GM19467 (cell line): ENCODE measurements around the gene LDOC1.
"Not testable (repeated sequence)": the region's sequence is repeated elsewhere in the genome, so short reads cannot be mapped to it uniquely, and the experiment has no call there.

Experiments used
- ATAC-seq: cut with Tn5 transposase; IDR thresholded peaks from one replicate; pipeline ENCODE4 v1.9.1; 2021; ENCODE audit warnings: mild to moderate bottlenecking, moderate library complexity; ENCODE audit not compliant: unreplicated experiment

The LDOC1 gene

DNA sequence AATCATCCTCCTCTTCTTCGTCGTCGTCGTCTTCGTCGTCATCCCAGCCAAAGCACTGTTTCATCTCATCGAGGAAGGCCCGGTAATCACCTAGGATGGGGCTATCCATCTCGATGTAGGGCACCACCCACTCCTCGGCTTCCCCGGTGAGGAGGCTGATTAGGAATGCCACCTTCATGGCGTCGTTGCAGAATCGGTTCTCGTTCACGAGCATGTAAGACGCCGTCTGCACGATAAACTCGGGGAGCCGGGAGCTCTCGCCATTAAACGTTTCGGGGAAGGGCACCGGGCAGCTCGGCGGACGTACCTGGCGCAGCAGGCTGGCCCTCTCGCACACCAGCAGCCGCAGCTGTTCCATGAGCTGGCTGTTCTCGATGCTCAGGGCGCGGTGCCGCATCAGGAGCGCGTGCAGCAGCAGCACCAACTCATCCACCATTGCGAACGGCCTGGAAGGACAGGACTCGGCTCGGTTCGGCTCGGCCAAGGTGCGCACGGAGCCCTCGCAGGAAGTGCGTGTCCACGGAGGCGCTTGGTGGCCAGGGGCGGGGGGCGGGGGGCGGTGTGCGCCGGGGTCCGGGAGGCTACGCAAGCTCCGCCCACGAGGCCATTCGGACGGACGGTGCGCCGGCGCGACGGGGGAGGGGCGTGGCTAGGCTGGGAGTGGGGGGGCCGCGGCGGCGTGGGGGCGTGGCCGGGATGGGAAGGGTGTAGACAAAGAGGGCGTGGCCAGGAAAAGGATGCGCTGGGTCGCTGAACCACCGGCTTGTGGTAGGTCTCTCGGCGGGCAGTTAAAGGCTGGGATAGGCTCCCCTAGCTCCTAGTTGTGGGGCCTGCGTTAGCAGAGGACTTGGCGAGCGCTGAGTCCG lies at the start of gene LDOC1:
LDOC1 (minus strand) TSS at position 544 of the 866 bp plus-strand sequence; CDS start at position 436, 108 bp downstream.
- ATAC-seq = no peak

DNA sequence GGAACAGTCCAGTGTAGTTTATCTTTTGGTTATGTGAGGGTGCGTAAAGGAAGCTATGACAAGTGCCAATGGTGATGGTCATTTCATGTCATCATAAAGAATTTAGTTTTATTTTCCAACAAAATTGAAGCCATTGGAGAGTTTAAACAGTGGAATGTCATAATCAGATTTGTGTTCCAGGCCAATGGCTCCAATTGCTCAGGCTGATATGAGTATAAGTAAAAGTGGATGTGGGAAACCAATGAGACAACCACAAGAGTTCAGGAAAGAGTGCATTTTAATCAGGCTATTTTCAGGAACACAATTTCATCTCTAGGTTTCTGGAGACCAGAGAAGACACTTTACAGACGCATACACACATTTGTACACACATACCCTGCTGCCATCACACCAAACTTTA lies 44.7 kb upstream of the LDOC1 start:
- no peak for ATAC-seq

DNA sequence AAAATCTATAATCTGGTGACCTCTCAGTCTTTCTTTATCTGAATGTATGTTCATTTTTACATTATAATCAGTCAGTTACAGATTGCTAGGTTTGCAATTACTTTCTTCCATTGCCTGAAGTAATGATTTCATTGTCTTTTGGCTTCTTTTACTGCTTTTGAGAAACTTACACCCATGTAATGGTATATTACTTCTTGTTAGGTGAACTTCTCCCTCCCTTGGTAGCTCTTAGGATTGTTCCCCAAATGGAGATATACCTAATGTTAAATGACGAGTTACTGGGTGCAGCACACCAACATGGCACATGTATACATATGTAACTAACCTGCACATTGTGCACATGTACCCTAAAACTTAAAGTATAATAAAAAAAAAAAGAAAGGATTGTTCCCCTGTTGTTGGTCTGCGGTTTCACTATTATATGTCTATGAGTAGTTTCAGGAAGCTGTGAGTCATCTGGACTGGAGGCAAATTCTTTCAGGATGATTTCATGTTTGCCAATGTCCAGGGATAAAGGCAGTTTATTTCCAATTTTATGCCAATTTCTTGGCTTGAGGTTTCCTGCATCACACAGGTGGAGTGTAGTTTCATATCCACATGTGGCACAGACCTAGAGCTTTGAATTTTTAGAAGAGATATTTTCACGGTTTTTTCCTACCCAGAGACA lies 43.5 kb upstream of the LDOC1 start:
- ATAC-seq = no peak

DNA sequence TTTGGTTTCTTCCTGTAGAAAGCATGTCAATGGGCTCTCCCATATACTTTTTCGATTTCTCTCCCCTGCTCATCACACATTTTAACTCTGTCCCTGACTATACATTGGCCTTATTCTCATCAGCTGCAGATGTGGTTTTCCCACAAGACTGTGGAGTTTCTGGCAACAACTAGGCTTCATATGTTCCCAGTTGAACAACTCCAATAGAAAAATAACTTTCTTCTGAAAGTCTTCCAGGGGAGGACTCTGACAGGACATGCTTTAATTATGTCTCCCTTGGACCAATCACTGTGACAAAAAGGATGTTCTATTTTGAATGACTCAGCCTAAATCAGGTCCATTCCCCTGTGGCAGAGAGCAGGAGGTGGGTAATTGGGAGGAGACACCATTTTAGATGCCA lies 37.3 kb upstream of the LDOC1 start:
- ATAC-seq = no peak

DNA sequence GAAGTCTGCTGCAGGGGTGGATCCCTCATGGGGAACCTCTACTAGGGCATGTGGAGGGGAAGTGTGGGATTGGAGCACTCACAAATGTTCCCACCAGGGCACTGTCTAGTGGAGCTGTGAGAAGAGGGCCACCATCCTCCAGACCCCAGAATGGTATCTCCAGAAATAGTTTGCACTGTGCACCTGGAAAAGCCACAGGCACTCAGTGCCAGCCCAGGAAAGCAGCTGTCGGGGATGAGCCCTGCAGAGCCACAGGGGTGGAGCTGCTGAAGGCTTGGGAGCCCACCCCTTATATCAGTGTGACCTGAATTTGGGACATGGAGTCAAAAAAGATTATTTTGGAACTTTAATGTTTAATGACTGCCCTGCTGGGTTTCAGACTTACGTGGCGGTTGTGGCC lies 25.0 kb upstream of the LDOC1 start:
- ATAC-seq = no peak

DNA sequence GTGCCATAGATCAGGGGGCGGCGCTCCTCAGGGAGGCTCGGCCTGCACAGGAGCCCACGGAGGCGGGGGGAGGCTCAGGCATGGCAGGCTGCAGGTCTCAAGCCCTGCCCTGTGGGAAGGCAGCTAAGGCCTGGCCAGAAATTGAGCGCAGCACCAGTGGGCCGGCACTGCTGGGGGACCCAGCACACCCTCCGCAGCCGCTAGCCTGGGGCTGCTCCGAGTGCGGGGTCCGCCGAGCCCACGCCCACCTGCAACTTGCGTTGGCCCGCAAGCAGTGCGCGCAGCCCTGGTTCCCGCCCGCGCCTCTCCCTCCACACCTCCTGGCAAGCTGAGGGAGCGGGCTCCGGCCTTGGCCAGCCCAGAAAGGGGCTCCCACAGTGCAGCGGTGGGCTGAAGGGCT lies 11.6 kb upstream of the LDOC1 start:
- ATAC-seq = not testable (repeated sequence)

DNA sequence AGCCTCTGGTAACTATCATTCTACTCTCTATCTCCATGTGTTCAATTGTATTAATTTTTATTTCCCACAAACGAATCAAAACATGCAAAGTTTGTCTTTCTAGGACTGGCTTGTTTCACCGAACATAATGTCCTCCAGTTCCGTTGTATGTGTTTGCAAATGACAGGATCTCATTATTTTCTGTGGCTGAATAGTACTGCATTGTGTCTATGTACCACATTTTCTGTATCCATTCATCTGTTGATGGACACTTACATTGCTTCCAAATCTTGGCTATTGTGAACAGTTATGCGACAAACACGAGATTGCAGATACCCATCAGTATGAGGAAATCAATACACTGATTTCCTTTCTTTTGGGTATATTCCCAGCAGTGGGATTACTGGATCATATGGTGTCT lies 8.4 kb upstream of the LDOC1 start:
- no peak for ATAC-seq

DNA sequence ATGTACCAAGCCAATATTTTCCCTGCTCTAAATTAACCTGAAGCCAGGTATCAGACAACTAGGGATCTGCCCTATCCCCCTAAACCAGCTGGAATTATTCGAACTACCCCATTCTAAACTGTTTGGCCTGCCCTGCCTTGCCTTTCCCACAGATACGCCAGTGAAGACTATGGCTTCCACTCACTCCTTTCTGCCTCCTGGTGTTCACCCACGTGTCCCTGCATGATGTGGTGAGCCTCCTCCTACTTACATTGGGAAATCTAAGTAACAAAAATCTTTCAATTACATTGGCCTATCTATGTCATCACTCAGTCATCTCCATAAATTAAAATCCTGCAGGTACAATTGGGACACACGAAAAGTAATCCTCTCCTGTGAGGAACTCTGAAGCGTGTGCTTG lies 6.1 kb upstream of the LDOC1 start:
- ATAC-seq = no peak

DNA sequence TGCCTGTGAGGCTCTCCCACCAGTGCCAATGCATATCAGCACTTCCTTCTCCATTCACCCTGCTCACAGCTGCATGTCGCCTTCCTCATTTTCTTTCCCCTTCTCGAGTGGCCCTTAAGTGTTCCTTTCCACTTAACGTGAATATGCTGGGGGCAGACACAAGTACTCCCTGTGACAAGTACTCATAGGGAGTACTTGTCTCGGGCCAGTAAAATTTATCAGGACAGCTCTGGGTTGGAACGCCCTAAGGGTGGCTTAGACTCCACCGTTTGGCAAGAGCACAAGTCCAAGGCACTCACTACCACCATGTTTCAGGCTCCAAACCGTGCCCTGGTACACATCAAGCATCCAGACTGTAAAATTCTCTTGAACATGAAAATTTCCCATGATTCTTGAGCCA lies 3.9 kb upstream of the LDOC1 start:
- no peak for ATAC-seq

DNA sequence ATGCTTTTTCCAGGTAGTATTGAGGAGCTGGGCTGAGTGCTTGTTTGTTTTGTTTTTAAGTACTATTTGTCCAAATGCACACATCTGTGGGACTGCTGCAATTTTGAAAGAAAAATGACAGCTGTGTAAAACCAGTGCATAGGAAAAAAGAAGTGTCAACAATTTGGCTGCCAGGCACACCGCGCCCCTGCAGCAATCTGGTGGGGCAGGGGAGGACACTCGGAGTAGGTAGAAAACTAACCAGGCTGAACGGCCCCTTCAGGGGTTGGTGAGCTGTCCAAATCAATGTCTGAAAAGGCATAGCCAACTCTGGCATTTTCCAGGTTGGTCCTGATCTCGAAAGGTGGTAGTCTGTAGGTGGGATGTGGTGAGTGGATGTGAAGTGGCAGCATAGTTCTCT lies 1.1 kb downstream of the LDOC1 start:
- ATAC-seq = no peak

DNA sequence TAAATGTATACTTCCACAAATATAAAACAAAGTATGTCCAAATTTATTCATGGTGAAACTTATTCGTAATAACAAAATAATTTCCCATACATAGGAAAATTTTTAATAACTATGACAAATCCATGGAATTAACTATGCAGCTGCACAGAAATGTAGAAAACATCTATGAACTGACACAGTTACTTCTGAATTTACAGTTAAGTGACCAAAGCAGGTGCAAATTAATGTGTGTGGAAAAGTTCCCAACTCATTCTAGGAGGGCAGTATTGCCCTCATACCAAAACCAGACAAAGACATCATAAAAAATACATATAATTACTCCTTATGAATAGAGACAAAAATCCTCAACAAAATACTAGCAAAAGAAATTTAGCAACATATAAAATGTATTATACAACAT lies 12.5 kb downstream of the LDOC1 start:
- no peak for ATAC-seq

DNA sequence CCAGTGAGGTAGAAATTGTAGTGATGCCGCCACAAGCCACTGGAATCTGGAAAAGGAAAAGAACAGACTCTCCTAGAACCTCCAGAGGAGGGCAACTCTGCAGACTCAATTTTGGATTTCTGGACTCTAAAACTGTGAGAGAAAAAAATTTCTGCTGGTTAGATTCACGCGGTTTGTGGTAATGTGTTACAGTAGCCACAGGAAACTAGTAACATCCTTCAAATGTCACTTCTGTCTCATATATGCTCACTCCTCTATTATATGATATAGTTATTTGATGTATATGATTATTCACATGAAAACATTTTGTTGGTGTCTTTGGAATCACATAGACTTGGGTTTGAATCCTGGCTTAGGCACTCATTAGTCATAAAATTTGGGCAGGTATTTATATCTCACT lies 18.8 kb downstream of the LDOC1 start:
- ATAC-seq = no peak

DNA sequence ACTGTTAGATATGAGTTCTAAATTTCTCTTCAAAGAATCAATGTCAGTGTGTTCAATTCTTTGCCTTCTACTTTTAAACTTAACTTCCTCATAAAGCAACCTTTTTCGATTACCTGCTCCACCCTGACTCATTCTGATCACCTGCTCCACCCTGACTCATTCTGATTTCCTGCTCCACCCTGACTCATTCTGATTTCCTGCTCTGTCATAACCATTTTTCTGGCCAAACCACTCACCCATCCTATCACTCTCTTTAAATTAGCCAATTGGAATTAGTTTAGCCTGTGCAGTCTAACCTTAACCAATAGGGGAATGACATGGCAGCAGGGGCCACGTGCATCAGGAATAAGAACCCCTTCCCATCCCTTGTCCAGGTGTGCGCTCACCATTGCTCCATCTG lies 21.7 kb downstream of the LDOC1 start:
- not testable (repeated sequence) for ATAC-seq

DNA sequence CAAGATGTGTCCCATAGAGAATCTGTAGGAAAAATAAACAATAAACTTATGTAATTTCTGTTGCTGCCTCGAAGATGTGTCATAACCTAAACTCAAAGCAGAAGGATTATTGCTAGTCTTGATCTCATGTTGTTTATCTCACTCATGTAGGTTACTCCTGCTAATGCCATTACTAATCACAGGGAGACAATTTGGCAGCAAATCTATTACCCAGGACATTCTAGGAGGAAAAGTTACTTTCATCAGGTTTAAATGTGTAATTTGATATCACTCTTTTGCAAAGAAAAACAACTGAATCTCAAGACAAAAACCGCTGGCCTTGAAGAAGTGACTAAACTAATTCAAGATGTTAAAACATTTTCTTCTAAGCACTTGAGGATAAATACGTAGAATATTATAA lies 34.0 kb downstream of the LDOC1 start:
- ATAC-seq = no peak

DNA sequence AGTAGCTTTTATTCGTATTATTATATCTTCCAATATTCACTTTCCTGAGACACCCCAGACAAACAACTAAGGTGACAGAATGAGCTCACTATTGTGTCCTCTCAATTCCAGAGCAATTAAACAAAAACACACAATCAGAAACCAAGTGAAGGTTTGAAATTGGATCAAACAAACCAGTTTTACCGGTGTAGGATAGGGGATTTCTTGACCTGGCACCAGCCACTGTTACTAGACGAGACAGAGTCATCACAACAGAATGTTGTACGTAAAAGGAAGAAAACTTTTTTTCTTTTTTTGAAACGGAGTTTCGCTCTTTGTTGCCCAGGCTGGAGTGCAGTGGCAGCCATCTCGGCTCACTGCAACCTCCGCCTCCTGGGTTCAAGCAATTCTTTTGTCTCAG lies 43.7 kb downstream of the LDOC1 start:
- ATAC-seq = no peak

DNA sequence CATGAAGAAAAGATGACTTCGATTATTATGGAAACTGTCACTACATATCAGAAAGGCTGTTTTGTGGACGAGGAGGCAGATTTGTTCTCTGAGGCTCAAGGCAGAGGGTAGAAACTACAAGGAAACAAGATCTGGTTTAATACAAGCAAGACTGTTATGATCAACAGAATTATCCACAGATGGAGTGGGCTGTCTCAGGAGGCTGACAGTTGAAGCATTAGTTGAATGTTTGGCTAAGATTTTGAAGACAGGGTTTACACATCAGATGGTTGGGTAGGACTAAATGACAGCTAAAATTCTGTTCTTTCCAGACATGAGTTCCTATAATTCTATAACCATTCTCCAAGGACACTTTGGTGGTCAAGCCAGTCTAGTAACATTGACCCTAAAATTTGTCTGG lies 49.8 kb downstream of the LDOC1 start:
- ATAC-seq = no peak
